NCI-H524 (cell line): ENCODE results near the gene BNIP3.
A peak's percentile ranks its signal among the peaks of the same experiment; 100 is the strongest.
"Not testable (repeated sequence)": the region's sequence is repeated elsewhere in the genome, so short reads cannot be mapped to it uniquely, and the experiment has no call there.

Source experiments
- DNase-seq, 2 experiments: peaks; one replicate each; lab custom pipeline; 2025; lab: John Stamatoyannopoulos, UW

Gene BNIP3

GRCh38 chr10:131977323-131978096 lies 4.2 kb downstream of the BNIP3 start:
- DNase-seq: no peak

GRCh38 chr10:131975796-131976195 lies 5.9 kb downstream of the BNIP3 start:
- no peak for DNase-seq

- DNase-seq: no peak
Measured at GRCh38 chr10:131975003-131975402, 6.7 kb downstream of the BNIP3 start.

GRCh38 chr10:131974034-131974817 lies 7.5 kb downstream of the BNIP3 start:
- DNase-seq: no peak

GRCh38 chr10:131973160-131973951 lies 8.4 kb downstream of the BNIP3 start:
- no peak for DNase-seq

GRCh38 chr10:131972474-131973071 lies 9.2 kb downstream of the BNIP3 start:
- no peak for DNase-seq

GRCh38 chr10:131971591-131971990 lies 10.1 kb downstream of the BNIP3 start:
- DNase-seq: no peak

GRCh38 chr10:131970946-131971345 lies 10.8 kb downstream of the BNIP3 start:
- DNase-seq: no peak

GRCh38 chr10:131968949-131969348 lies 12.8 kb downstream of the BNIP3 start:
- DNase-seq: no peak

GRCh38 chr10:131964298-131964697 lies 17.4 kb downstream of the BNIP3 start:
- no peak for DNase-seq

GRCh38 chr10:131963811-131964210 lies 17.9 kb downstream of the BNIP3 start:
- DNase-seq: no peak

GRCh38 chr10:131963350-131963749 lies 18.4 kb downstream of the BNIP3 start:
- DNase-seq: no peak

- peak; percentile 77 to 86 for DNase-seq
Measured at GRCh38 chr10:131961777-131962662, 19.7 kb downstream of the BNIP3 start.

- DNase-seq: peak in 1 of 2 experiments; percentile 24
Measured at GRCh38 chr10:131961047-131961776, 20.5 kb downstream of the BNIP3 start.

GRCh38 chr10:131960631-131961046 lies 21.1 kb downstream of the BNIP3 start:
- peak in 1 of 2 experiments; percentile 13 for DNase-seq

GRCh38 chr10:131959841-131960240 lies 21.9 kb downstream of the BNIP3 start:
- DNase-seq: no peak

GRCh38 chr10:131955591-131956340 lies 26.0 kb downstream of the BNIP3 start:
- no peak for DNase-seq

- DNase-seq: no peak
Measured at GRCh38 chr10:131954356-131954965, 27.3 kb downstream of the BNIP3 start.

- not testable (repeated sequence) for DNase-seq
Measured at GRCh38 chr10:131949908-131950307, 31.8 kb downstream of the BNIP3 start.
